GM12891 (cell line): ENCODE measurements around the gene SERPIND1.

ENCODE experiments used
- DNase-seq: peaks from one replicate; pipeline ENCODE4 v3.0.0; 2011; ENCODE audit warnings: low spot score; ENCODE audit not compliant: insufficient read length
- FAIRE-seq: peaks from 2 replicates; lab custom pipeline; 2011; peaks lifted over from hg19 to GRCh38; lab: Jason Lieb, UNC
- PAX5 ChIP-seq: IDR thresholded peaks from 2 replicates; pipeline ENCODE4 v1.6.1; 2011; ENCODE audit warnings: low read length, moderate library complexity, mild to moderate bottlenecking; ENCODE audit not compliant: insufficient read depth, severe bottlenecking
- POLR2A ChIP-seq: IDR thresholded peaks from 2 replicates; pipeline ENCODE4 v1.6.1; 2011; ENCODE audit warnings: low read depth, low read length, control low read depth
- POLR2AphosphoS5 ChIP-seq: IDR thresholded peaks from 2 replicates; pipeline ENCODE4 v1.6.1; 2011; ENCODE audit warnings: low read depth, low read length, control low read depth
- POU2F2 ChIP-seq: IDR thresholded peaks from 2 replicates; pipeline ENCODE4 v1.6.1; 2011; ENCODE audit warnings: low read depth, mild to moderate bottlenecking, control low read depth, low read length, moderate library complexity
- SPI1 ChIP-seq: IDR thresholded peaks from 2 replicates; pipeline ENCODE4 v1.6.1; 2011; ENCODE audit warnings: low read depth, low read length, control low read depth
- TAF1 ChIP-seq: IDR thresholded peaks from 2 replicates; pipeline ENCODE4 v1.6.1; 2011; ENCODE audit warnings: low read depth, low read length, control low read depth

Gene SERPIND1

GRCh38 chr22:20775342-20775895 lies 1.5 kb downstream of the SERPIND1 start:
- FAIRE-seq (no peak), DNase-seq (no peak)
- TF ChIP-seq POU2F2: no peak
- TF ChIP-seq TAF1: no peak
- no peak for TF ChIP-seq PAX5
- no peak for TF ChIP-seq POLR2A
- no peak for TF ChIP-seq POLR2AphosphoS5
- no peak for TF ChIP-seq SPI1

- no peak for FAIRE-seq
- DNase-seq: no peak
- TF ChIP-seq PAX5 (no peak), POLR2A (no peak), POLR2AphosphoS5 (no peak), SPI1 (no peak), TAF1 (no peak), POU2F2 (no peak)
Measured at GRCh38 chr22:20776624-20777405, 2.9 kb downstream of the SERPIND1 start.

DNA sequence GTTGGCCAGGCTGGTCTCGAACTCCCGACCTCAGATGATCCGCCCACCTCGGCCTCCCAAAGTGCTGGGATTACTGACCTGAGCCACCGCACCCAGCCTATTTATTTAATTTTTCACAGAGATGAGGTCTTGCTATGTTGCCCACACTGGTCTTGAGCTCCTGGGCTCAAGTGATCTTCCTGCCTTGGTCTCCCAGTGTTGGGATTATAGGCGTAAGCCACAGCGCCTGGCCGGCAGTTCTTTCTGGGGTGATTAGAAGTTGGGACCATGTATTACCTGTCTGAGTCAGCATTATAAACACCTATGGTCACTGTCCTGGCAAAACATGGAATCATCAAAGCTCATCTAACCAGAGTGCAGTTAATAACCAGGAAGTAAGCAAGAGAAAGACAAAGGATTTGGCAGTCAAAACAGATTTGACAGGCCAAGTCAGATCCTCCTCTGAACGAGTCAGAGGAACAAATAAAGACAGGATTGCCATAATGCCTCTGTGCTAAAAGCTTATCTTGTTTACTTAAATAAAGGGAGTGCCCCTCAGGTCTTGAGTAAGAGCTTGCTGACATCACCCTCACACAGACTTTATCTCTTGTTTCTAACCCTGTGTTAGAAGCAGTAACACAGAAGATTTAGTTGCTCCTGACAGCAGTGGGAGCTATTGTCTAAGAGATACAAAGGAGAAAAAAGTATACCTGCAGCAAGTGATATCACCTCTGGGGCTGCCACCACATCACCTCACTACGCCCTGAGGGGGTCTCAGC lies 3.7 kb downstream of the SERPIND1 start:
- no peak for TF ChIP-seq POLR2AphosphoS5
- no peak for TF ChIP-seq PAX5
- FAIRE-seq (no peak), DNase-seq (no peak)

DNA sequence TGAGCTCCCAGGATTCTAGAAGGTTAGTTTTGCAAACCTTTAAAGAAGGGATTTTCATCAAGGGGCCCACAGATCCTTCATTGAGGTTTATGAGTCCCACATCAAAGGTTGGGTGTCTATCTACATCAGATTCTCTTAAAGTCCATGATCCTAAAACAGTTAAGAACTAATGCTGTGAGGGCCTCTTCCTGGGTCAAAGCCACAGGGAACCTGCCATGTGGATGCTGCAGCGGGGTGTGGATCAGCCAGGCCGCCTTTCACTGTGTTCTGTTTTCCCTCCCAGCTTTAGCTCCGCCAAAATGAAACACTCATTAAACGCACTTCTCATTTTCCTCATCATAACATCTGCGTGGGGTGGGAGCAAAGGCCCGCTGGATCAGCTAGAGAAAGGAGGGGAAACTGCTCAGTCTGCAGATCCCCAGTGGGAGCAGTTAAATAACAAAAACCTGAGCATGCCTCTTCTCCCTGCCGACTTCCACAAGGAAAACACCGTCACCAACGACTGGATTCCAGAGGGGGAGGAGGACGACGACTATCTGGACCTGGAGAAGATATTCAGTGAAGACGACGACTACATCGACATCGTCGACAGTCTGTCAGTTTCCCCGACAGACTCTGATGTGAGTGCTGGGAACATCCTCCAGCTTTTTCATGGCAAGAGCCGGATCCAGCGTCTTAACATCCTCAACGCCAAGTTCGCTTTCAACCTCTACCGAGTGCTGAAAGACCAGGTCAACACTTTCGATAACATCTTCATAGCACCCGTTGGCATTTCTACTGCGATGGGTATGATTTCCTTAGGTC lies 5.3 kb downstream of the SERPIND1 start:
- no peak for DNase-seq
- TF ChIP-seq POLR2A: no peak
- no peak for TF ChIP-seq SPI1
- FAIRE-seq: no peak

- FAIRE-seq: no peak
- DNase-seq: no peak
- no peak for TF ChIP-seq POU2F2
- TF ChIP-seq TAF1: no peak
- no peak for TF ChIP-seq SPI1
- no peak for TF ChIP-seq POLR2AphosphoS5
- no peak for TF ChIP-seq POLR2A
- TF ChIP-seq PAX5: no peak
Measured at GRCh38 chr22:20779818-20780158, 5.9 kb downstream of the SERPIND1 start.

- no peak for TF ChIP-seq PAX5
- TF ChIP-seq POLR2AphosphoS5: no peak
- TF ChIP-seq TAF1: no peak
- TF ChIP-seq POLR2A: no peak
- no peak for TF ChIP-seq POU2F2
- TF ChIP-seq SPI1: no peak
- DNase-seq (no peak), FAIRE-seq (no peak)
Measured at GRCh38 chr22:20781272-20781990, 7.5 kb downstream of the SERPIND1 start.

GRCh38 chr22:20782083-20782482 lies 8.2 kb downstream of the SERPIND1 start:
- FAIRE-seq (no peak), DNase-seq (no peak)
- no peak for TF ChIP-seq SPI1
- TF ChIP-seq POU2F2: no peak
- no peak for TF ChIP-seq POLR2AphosphoS5
- no peak for TF ChIP-seq POLR2A
- no peak for TF ChIP-seq TAF1
- no peak for TF ChIP-seq PAX5

- FAIRE-seq: no peak
- DNase-seq: no peak
- TF ChIP-seq TAF1: no peak
- TF ChIP-seq SPI1: no peak
- TF ChIP-seq POU2F2: no peak
- TF ChIP-seq POLR2AphosphoS5: no peak
- no peak for TF ChIP-seq PAX5
- TF ChIP-seq POLR2A: no peak
Measured at GRCh38 chr22:20782596-20783299, 8.8 kb downstream of the SERPIND1 start.
